Measurements from ENCODE around the gene PREP. TPM values are rescaled to one million over a fixed set of nuclear protein-coding genes. Genes with fewer than 3 reads are reported as not detected.
A peak's percentile ranks its signal among the peaks of the same experiment; 100 is the strongest.

The PREP gene
- total RNA-seq, 1 donor from 2014 or later = 25.2 TPM

DNA sequence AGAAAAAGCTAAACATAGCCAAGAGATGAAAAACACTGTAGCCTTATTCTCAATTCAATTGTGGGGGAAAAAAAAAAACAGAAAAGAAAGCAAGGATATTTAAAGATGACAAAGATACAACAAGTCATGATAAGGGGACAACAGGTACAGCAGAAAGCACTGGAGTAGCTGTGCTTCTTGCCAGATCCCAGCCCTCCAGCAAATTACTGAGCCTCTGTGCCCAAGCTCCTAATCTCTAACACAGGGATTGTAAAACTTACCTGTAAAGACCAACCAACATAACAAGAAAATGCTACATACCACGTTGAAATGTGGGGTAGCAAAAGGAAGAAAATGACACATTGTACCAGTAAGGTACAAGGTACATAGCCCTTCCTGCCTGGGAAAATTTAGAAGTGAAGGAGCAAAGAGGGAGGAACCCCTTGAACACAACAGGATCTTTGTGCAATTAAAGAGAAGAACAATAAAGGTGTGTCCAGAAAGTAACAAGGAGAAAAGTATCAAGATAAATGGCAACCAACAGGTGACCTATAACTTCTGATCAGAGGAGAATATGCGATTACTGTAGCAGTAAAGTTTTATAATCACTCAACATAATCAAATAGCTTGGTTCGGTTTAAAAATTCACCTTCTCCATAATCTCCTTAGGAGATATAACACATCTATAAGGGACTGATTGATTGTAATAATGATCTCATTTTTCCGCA is 30.6 kb downstream of the PREP start:
- H3K9me3 ChIP-seq (replicated peaks) = no peaks in the 10 kb centered on the region
- peaks cover 63% of the 10 kb centered on the region for H3K36me3 ChIP-seq
- TF ChIP-seq, protein P1, sequence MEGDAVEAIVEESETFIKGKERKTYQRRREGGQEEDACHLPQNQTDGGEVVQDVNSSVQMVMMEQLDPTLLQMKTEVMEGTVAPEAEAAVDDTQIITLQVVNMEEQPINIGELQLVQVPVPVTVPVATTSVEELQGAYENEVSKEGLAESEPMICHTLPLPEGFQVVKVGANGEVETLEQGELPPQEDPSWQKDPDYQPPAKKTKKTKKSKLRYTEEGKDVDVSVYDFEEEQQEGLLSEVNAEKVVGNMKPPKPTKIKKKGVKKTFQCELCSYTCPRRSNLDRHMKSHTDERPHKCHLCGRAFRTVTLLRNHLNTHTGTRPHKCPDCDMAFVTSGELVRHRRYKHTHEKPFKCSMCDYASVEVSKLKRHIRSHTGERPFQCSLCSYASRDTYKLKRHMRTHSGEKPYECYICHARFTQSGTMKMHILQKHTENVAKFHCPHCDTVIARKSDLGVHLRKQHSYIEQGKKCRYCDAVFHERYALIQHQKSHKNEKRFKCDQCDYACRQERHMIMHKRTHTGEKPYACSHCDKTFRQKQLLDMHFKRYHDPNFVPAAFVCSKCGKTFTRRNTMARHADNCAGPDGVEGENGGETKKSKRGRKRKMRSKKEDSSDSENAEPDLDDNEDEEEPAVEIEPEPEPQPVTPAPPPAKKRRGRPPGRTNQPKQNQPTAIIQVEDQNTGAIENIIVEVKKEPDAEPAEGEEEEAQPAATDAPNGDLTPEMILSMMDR (IDR thresholded peaks at IDR 0.05; ENCODE audit: borderline replicate concordance) = no peak
- no peak overlapping the region for H3K4me3 ChIP-seq
- no peak for DNase-seq
- no peaks in the 10 kb centered on the region for H3K27me3 ChIP-seq (ENCODE audit: low read depth)
- H3K4me1 ChIP-seq = peaks cover 4% of the 10 kb centered on the region
- H3K27ac ChIP-seq (replicated peaks) = no peak overlapping the region
- intact Hi-C loops (cut with micrococcal nuclease) = no loop called here

DNA sequence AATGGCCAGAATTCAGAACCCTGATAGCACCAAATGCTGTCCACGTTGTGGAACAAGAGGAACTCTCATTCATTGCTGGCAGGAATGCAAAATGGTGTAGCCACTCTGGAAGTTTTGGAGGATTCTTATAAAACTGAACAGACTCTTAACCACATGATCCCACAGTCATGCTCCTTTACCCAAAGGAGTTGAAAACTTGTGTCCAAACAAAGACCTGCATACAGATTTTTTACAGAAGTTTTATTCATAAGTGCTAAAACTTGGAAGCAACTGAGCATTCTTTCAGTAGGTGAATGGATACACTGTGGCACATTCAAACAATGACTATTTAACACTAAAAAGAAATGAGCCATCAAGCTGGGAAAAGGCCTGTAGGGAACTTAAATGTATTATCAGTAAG is 32.5 kb downstream of the PREP start:
- no peak for DNase-seq
- Histone ChIP-seq H3K4me1 (peaks cover 4% of the 10 kb centered on the region), H3K27ac (replicated peaks) (no peak overlapping the region), H3K36me3 (peaks cover 56% of the 10 kb centered on the region), H3K9me3 (replicated peaks) (no peaks in the 10 kb centered on the region), H3K27me3 (ENCODE audit: low read depth) (no peaks in the 10 kb centered on the region), H3K4me3 (no peak overlapping the region)
- intact Hi-C loops (cut with micrococcal nuclease) = no loop called here
- TF ChIP-seq, protein P1 (IDR thresholded peaks at IDR 0.05; ENCODE audit: borderline replicate concordance) = no peak

DNA sequence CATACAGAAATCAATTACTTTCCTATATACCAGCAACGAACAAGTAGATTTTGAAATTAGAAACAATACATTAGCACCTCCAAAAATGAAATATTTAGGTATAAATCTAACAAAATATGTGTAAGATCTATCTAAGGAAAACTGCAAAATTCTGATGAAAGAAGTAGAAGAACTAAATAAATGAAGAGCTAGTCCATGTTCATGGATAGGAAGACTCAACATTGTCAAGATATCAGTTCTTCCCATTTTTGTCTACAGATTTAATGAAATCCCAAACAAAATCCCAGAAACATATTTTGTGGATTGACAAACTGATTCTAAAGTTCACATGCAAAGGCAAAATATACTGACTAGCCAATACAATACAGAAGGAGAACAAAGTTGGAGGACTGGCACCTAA is 33.7 kb downstream of the PREP start:
- Histone ChIP-seq H3K4me1 (peaks cover 3% of the 10 kb centered on the region), H3K4me3 (no peak overlapping the region), H3K27me3 (ENCODE audit: low read depth) (no peaks in the 10 kb centered on the region), H3K27ac (replicated peaks) (no peak overlapping the region), H3K9me3 (replicated peaks) (no peaks in the 10 kb centered on the region), H3K36me3 (peaks cover 56% of the 10 kb centered on the region)
- TF ChIP-seq, protein P1 (IDR thresholded peaks at IDR 0.05; ENCODE audit: borderline replicate concordance) = no peak
- DNase-seq = no peak
- intact Hi-C loops (cut with micrococcal nuclease) = no loop called here

DNA sequence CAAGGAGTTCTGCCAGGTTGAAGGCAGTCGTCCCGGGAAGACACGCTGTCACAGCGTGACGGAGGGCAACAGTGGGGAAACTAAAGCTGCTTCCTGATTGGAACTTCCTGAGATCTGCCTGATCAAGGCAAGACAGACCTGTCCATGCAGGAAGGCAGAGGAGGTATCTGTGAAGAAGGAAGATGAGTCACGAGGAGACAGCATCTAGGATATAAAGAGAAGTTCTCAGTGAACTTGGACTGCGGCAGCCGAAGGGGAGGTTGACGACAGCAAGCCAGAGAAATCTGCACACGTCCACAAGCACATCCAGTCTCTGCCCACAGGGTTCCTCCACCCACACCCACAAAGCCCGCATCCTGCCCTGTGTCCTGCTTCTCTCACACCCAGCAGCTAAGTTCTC is 38.6 kb downstream of the PREP start:
- intact Hi-C loops (cut with micrococcal nuclease) = no loop called here
- H3K27ac ChIP-seq (replicated peaks) = no peak overlapping the region

DNA sequence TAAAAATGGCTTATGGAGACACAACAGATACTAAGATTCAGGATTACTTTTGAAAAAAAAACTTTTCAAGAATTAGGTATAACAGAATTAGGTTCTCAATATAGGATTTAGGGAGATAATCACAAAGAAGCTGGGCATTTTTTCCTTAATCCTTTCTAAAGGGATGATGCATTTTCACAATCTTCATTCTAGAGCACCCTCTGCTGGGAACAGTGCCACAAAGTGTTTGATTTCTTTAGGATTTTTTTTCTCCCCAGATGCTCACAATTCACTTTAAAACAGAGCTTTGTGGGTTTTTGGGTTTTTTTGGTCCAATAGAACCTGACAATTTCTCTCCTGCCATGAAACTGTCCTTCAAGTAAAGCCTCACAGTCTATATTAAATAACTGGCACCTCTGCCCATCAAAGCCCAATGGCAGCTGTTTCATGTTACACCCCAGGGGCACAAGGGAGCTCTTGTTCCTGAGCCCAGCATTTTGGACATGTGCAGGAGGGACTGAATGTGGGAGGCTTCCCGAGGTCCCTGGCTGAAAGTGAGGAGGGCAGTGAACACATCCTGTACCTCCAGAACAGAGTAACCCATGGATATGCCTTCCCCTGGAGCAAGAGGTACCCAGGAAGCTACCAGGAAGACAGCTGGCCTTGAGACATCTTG is 39.7 kb downstream of the PREP start:
- DNase-seq = no peak
- no peak overlapping the region for H3K4me3 ChIP-seq
- no peaks in the 10 kb centered on the region for H3K9me3 ChIP-seq (replicated peaks)
- TF ChIP-seq, protein P1 (IDR thresholded peaks at IDR 0.05; ENCODE audit: borderline replicate concordance) = peak; percentile 45
- H3K36me3 ChIP-seq = peaks cover 29% of the 10 kb centered on the region
- peaks cover 5% of the 10 kb centered on the region for H3K4me1 ChIP-seq
- H3K27ac ChIP-seq (replicated peaks) = no peak overlapping the region
- H3K27me3 ChIP-seq (ENCODE audit: low read depth) = no peaks in the 10 kb centered on the region
- intact Hi-C loops (cut with micrococcal nuclease) = no loop called here

More for the DNA sequence above, 38.6 kb downstream of the PREP start:
- Histone ChIP-seq H3K27me3 (ENCODE audit: low read depth) (no peaks in the 10 kb centered on the region), H3K36me3 (peaks cover 36% of the 10 kb centered on the region), H3K9me3 (replicated peaks) (no peaks in the 10 kb centered on the region), H3K4me3 (no peak overlapping the region), H3K4me1 (peaks cover 5% of the 10 kb centered on the region)
- TF ChIP-seq, protein P1 (IDR thresholded peaks at IDR 0.05; ENCODE audit: borderline replicate concordance) = no peak
- DNase-seq = no peak
